ENCODE data around the gene AK5.

DNA sequence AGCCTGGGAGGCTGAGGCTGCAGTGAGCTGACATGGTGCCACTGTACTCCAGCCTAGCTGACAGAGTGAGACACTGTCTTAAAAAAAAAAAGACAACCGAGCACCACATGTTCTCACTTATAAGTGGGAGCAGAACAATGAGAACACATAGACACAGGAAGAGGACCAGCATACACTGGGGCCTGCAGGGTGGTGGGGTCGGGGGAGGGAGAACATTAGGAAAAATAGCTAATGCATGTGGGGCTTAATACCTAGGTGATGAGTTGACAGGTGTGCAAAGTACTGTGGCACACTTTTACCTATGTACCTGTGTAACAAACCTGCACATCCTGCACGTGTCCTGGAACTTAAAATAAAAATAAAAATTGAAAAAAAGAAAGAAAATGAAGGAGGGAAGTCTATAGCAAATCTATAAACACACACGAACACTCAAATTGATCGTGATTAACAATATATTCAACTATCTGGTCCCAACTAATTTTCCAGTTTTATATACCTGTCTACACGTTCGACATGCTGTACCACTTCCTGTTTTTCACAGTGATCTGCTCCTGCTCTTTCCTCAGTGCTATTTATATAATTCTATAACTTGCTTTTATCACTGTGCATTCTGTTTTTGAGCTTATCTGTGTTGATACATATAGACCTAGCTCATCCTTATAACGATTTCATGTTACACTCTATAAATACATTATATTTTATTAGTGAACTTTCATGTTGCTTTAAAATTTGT is 27.2 kb downstream of the AK5 start:
- TF ChIP-seq POLR2AphosphoS5 (IDR thresholded peaks at IDR 0.05; ENCODE audit: low read depth, low read length) (no peak), SIN3A (IDR thresholded peaks at IDR 0.05; ENCODE audit: borderline replicate concordance, insufficient read depth, low read length) (no peak), TAF1 (IDR thresholded peaks at IDR 0.05; ENCODE audit: borderline replicate concordance, insufficient read depth, low read length) (no peak)
- TF ChIP-seq, protein P1, sequence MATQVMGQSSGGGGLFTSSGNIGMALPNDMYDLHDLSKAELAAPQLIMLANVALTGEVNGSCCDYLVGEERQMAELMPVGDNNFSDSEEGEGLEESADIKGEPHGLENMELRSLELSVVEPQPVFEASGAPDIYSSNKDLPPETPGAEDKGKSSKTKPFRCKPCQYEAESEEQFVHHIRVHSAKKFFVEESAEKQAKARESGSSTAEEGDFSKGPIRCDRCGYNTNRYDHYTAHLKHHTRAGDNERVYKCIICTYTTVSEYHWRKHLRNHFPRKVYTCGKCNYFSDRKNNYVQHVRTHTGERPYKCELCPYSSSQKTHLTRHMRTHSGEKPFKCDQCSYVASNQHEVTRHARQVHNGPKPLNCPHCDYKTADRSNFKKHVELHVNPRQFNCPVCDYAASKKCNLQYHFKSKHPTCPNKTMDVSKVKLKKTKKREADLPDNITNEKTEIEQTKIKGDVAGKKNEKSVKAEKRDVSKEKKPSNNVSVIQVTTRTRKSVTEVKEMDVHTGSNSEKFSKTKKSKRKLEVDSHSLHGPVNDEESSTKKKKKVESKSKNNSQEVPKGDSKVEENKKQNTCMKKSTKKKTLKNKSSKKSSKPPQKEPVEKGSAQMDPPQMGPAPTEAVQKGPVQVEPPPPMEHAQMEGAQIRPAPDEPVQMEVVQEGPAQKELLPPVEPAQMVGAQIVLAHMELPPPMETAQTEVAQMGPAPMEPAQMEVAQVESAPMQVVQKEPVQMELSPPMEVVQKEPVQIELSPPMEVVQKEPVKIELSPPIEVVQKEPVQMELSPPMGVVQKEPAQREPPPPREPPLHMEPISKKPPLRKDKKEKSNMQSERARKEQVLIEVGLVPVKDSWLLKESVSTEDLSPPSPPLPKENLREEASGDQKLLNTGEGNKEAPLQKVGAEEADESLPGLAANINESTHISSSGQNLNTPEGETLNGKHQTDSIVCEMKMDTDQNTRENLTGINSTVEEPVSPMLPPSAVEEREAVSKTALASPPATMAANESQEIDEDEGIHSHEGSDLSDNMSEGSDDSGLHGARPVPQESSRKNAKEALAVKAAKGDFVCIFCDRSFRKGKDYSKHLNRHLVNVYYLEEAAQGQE (IDR thresholded peaks at IDR 0.05; ENCODE audit: insufficient read depth in 1 of 2, low read depth in 2 of 2, low read length in 2 of 2), result no peak
